ENCODE measurements around the gene ZNF804A.

Gene ZNF804A

GRCh38 chr2:184683911-184684310 is 85.6 kb downstream of the ZNF804A start:
- TF ChIP-seq SIN3A (IDR thresholded peaks at IDR 0.05; ENCODE audit: borderline replicate concordance, insufficient read depth, low read length), result no peak
- TF ChIP-seq, protein P1, sequence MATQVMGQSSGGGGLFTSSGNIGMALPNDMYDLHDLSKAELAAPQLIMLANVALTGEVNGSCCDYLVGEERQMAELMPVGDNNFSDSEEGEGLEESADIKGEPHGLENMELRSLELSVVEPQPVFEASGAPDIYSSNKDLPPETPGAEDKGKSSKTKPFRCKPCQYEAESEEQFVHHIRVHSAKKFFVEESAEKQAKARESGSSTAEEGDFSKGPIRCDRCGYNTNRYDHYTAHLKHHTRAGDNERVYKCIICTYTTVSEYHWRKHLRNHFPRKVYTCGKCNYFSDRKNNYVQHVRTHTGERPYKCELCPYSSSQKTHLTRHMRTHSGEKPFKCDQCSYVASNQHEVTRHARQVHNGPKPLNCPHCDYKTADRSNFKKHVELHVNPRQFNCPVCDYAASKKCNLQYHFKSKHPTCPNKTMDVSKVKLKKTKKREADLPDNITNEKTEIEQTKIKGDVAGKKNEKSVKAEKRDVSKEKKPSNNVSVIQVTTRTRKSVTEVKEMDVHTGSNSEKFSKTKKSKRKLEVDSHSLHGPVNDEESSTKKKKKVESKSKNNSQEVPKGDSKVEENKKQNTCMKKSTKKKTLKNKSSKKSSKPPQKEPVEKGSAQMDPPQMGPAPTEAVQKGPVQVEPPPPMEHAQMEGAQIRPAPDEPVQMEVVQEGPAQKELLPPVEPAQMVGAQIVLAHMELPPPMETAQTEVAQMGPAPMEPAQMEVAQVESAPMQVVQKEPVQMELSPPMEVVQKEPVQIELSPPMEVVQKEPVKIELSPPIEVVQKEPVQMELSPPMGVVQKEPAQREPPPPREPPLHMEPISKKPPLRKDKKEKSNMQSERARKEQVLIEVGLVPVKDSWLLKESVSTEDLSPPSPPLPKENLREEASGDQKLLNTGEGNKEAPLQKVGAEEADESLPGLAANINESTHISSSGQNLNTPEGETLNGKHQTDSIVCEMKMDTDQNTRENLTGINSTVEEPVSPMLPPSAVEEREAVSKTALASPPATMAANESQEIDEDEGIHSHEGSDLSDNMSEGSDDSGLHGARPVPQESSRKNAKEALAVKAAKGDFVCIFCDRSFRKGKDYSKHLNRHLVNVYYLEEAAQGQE (IDR thresholded peaks at IDR 0.05; ENCODE audit: insufficient read depth in 1 of 2, low read depth in 2 of 2, low read length in 2 of 2), result no peak
- no peak for TF ChIP-seq TAF1 (IDR thresholded peaks at IDR 0.05; ENCODE audit: borderline replicate concordance, insufficient read depth, low read length)
- TF ChIP-seq POLR2AphosphoS5 (IDR thresholded peaks at IDR 0.05; ENCODE audit: low read depth, low read length), result no peak
- TF ChIP-seq FOXP2 (optimal IDR thresholded peaks at IDR 0.05; ENCODE audit: borderline replicate concordance, extremely low read depth, extremely low read length, insufficient read depth), result no peak

DNA sequence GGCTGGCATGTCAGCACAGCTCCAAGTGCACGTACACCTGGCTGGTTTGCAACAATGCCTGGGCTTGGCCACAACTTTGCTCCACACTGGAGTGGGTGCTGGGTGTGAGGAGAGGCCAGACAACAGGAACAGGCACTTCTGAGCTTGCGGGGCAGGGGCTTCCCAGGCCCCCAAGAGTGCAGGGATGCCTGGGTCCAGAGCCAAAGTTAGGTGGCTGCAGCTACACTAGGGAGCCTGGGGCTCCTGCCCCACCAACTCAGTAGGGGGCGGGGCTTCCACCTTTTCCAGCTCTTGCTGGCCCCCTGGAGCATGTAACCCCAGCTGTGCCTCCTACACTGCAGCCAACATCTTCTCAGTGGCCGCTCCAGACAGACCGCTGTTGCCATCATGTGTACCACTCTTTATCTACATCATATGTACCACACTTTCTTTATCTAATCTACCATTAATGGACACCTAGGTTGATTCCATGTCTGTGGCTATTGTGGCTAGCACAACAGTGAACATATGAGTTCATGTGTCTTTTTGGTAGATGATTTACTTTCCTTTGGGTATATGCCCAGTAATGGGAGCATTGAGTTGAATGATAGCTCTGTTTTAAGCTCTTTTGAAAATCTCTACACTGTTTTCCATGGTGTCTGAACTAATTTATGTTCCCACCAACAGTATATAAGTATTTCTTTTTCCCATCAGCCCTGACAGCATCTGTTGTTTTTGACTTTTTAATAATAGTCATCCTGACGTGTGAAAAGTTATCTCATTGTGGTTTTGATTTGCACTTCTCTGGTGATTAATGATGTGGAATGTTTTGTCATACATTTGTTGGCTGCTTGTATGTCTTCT is 87.9 kb downstream of the ZNF804A start:
- TF ChIP-seq FOXP2 (optimal IDR thresholded peaks at IDR 0.05; ENCODE audit: borderline replicate concordance, extremely low read depth, extremely low read length, insufficient read depth), result no peak
- no peak for TF ChIP-seq TAF1 (IDR thresholded peaks at IDR 0.05; ENCODE audit: borderline replicate concordance, insufficient read depth, low read length)
- TF ChIP-seq, protein P1 (IDR thresholded peaks at IDR 0.05; ENCODE audit: insufficient read depth in 1 of 2, low read depth in 2 of 2, low read length in 2 of 2), result no peak
- no peak for TF ChIP-seq SIN3A (IDR thresholded peaks at IDR 0.05; ENCODE audit: borderline replicate concordance, insufficient read depth, low read length)
- TF ChIP-seq POLR2AphosphoS5 (IDR thresholded peaks at IDR 0.05; ENCODE audit: low read depth, low read length), result no peak

DNA sequence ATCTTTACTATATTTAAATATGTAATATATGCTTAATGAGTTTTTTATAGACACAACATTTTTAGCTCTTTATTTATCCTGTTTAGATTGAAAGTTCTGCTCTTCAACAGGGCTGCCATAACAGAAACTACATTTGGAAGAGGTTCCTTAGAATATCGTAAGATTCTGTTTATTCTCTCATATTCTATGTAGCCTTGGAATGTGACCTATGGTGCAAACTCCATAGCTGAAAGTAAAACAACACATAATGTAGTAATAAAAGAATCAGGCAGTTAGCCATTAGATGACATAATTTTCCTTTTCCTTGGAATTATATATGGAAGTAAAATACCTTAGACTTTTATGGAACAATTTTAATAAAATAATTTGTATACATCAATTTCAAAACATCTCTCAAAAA is 91.3 kb downstream of the ZNF804A start:
- no peak for TF ChIP-seq TAF1 (IDR thresholded peaks at IDR 0.05; ENCODE audit: borderline replicate concordance, insufficient read depth, low read length)

- TF ChIP-seq POLR2AphosphoS5 (IDR thresholded peaks at IDR 0.05; ENCODE audit: low read depth, low read length) (no peak), FOXP2 (optimal IDR thresholded peaks at IDR 0.05; ENCODE audit: borderline replicate concordance, extremely low read depth, extremely low read length, insufficient read depth) (no peak), SIN3A (IDR thresholded peaks at IDR 0.05; ENCODE audit: borderline replicate concordance, insufficient read depth, low read length) (no peak), TAF1 (IDR thresholded peaks at IDR 0.05; ENCODE audit: borderline replicate concordance, insufficient read depth, low read length) (no peak)
- TF ChIP-seq, protein P1 (IDR thresholded peaks at IDR 0.05; ENCODE audit: insufficient read depth in 1 of 2, low read depth in 2 of 2, low read length in 2 of 2), result no peak
Measured at GRCh38 chr2:184692141-184692734, 93.9 kb downstream of the ZNF804A start.

DNA sequence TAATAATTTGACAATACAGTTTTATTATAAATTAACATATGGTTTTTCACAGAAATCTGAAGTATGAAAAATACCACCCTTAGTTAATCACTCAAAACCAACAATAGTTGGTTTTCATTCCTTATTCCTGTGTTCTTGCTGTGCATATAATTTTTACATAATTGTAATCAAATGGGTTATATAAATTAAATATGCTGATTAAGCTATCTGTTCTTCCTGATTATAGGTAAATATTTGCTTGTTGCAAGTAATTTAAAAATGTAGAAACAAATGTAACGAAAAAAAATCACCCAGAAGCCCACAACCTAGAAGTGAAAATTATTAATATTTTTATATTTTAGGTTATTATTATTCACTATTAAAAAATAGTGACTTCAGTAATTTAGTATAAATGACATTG is 98.3 kb downstream of the ZNF804A start:
- TF ChIP-seq, protein P1 (IDR thresholded peaks at IDR 0.05; ENCODE audit: insufficient read depth in 1 of 2, low read depth in 2 of 2, low read length in 2 of 2), result no peak

All from PFSK-1 (cell line).